WTC11 (cell line): ENCODE results near the gene BAZ2A. TPM values are rescaled to one million over a fixed set of nuclear protein-coding genes. Genes with fewer than 3 reads are reported as not detected.

Experiments
- ATAC-seq: fragments of 200-7000 bp; cut with Tn5 transposase; 2 replicates; pipeline ENCODE4 v1.10.0; 2021; ENCODE audit warnings: mild to moderate bottlenecking, moderate library complexity
- CTCF ChIA-PET: fragments of 300-600 bp; sonication (Branson Sonifier 250); formaldehyde crosslinking; loops from one replicate; lab custom pipeline; 2021; ENCODE audit warnings: antibody characterized with exemption; lab: Charles Lee
- POLR2A ChIA-PET: fragments of 350-600 bp; sonication (Branson Sonifier 250); formaldehyde crosslinking; loops from one replicate; lab custom pipeline; 2021; ENCODE audit warnings: antibody characterized with exemption; lab: Charles Lee
- DNase-seq: peaks from one replicate; pipeline ENCODE4 v3.0.0; 2021; ENCODE audit warnings: low spot score
- H3K27ac Mint-ChIP-seq: 2 replicates; pipeline ENCODE4 v1.8.0; 2021; ENCODE audit warnings: mixed read lengths
- H3K27me3 Mint-ChIP-seq: 2 replicates; pipeline ENCODE4 v1.8.0; 2021; ENCODE audit warnings: low read depth, mild to moderate bottlenecking, moderate library complexity, mixed read lengths
- H3K36me3 Mint-ChIP-seq: 2 replicates; pipeline ENCODE4 v1.8.0; 2021; ENCODE audit warnings: mixed read lengths
- H3K4me1 Mint-ChIP-seq: 2 replicates; pipeline ENCODE4 v1.8.0; 2022; ENCODE audit warnings: mixed read lengths
- H3K4me3 Mint-ChIP-seq: 2 replicates; pipeline ENCODE4 v1.8.0; 2021; ENCODE audit warnings: mild to moderate bottlenecking, moderate library complexity, mixed read lengths
- H3K9me3 Mint-ChIP-seq: 2 replicates; pipeline ENCODE4 v1.8.0; 2021; ENCODE audit warnings: mixed read lengths
- ARID4B ChIP-seq: sonication (generic); formaldehyde crosslinking; IDR thresholded peaks from 2 replicates; pipeline ENCODE4 v1.8.0; 2023; ENCODE audit warnings: missing genetic modification reagents, mild to moderate bottlenecking, borderline replicate concordance
- CREM ChIP-seq: sonication (generic); formaldehyde crosslinking; IDR thresholded peaks from 2 replicates; pipeline ENCODE4 v1.8.1; 2022; ENCODE audit warnings: mild to moderate bottlenecking, missing genetic modification reagents, moderate library complexity
- ESRRA ChIP-seq: sonication (generic); formaldehyde crosslinking; IDR thresholded peaks from 2 replicates; pipeline ENCODE4 v1.8.1; 2022; ENCODE audit warnings: mild to moderate bottlenecking, missing genetic modification reagents, borderline replicate concordance
- IRF2 ChIP-seq: sonication (generic); formaldehyde crosslinking; IDR thresholded peaks from 2 replicates; pipeline ENCODE4 v1.8.0; 2022; ENCODE audit warnings: low read depth, missing genetic modification reagents, borderline replicate concordance
- JUN ChIP-seq: sonication (generic); formaldehyde crosslinking; IDR thresholded peaks from 2 replicates; pipeline ENCODE4 v1.8.0; 2023; ENCODE audit warnings: mild to moderate bottlenecking, missing genetic modification reagents
- MYBL2 ChIP-seq: sonication (generic); formaldehyde crosslinking; IDR thresholded peaks from 2 replicates; pipeline ENCODE4 v1.8.1; 2023; ENCODE audit warnings: mild to moderate bottlenecking, moderate library complexity, missing genetic modification reagents
- PREB ChIP-seq: sonication (generic); formaldehyde crosslinking; IDR thresholded peaks from 2 replicates; pipeline ENCODE4 v1.8.1; 2022; ENCODE audit warnings: mild to moderate bottlenecking, missing genetic modification reagents, moderate library complexity, borderline replicate concordance
- SOX15 ChIP-seq: fragments of 250-450 bp; sonication (Bioruptor Pico); IDR thresholded peaks from 2 replicates; pipeline ENCODE4 v1.9.0; 2021; ENCODE audit warnings: mild to moderate bottlenecking
- TP53 ChIP-seq: sonication (generic); formaldehyde crosslinking; IDR thresholded peaks from 2 replicates; pipeline ENCODE4 v1.8.1; 2023; ENCODE audit warnings: mild to moderate bottlenecking, missing genetic modification reagents
- ZNF121 ChIP-seq: sonication (generic); formaldehyde crosslinking; IDR thresholded peaks from 2 replicates; pipeline ENCODE4 v1.8.0; 2023; ENCODE audit warnings: missing genetic modification reagents
- ZNF263 ChIP-seq: sonication (generic); formaldehyde crosslinking; IDR thresholded peaks from 2 replicates; pipeline ENCODE4 v1.8.1; 2022; ENCODE audit warnings: low read depth, mild to moderate bottlenecking, moderate library complexity, missing genetic modification reagents
- ZNF317 ChIP-seq: sonication (generic); formaldehyde crosslinking; IDR thresholded peaks from 2 replicates; pipeline ENCODE4 v1.8.1; 2023; ENCODE audit warnings: low read depth, mild to moderate bottlenecking, moderate library complexity, missing genetic modification reagents, borderline replicate concordance
- ZNF423 ChIP-seq: fragments of 250-450 bp; sonication (Bioruptor Pico); IDR thresholded peaks from 2 replicates; pipeline ENCODE4 v2.1.2; 2022; ENCODE audit warnings: mild to moderate bottlenecking, moderate library complexity
- ZNF512 ChIP-seq: sonication (generic); formaldehyde crosslinking; IDR thresholded peaks from 2 replicates; pipeline ENCODE4 v1.8.1; 2022; ENCODE audit warnings: missing genetic modification reagents, borderline replicate concordance
- total RNA-seq: library from RNA; stranded (reverse); gene quantifications from 3 replicates; pipeline ENCODE4 v1.2.3, GENCODE V29; 2021
- TF ChIP-seq, protein P1 (sequence below): fragments of 250-450 bp; sonication (Bioruptor Pico); IDR thresholded peaks from 2 replicates; pipeline ENCODE4 v1.9.0; 2021; ENCODE audit warnings: mild to moderate bottlenecking
- TF ChIP-seq, protein P2 (sequence below): sonication (generic); formaldehyde crosslinking; conservative IDR thresholded peaks from 2 replicates; pipeline ENCODE4 v1.8.1; 2023; ENCODE audit warnings: mild to moderate bottlenecking, low read depth, missing genetic modification reagents, moderate library complexity
- TF ChIP-seq, protein P3 (sequence below): fragments of 250-450 bp; sonication (Bioruptor Pico); IDR thresholded peaks from 2 replicates; pipeline ENCODE4 v1.9.0; 2021; ENCODE audit warnings: mild to moderate bottlenecking, borderline replicate concordance
- TF ChIP-seq, protein P4 (sequence below): sonication (generic); formaldehyde crosslinking; IDR thresholded peaks from 2 replicates; pipeline ENCODE4 v1.8.1; 2023; ENCODE audit warnings: mild to moderate bottlenecking, missing genetic modification reagents
- TF ChIP-seq, protein P5 (sequence below): fragments of 250-450 bp; sonication (Bioruptor Pico); IDR thresholded peaks from 2 replicates; pipeline ENCODE4 v2.1.2; 2022; ENCODE audit warnings: mild to moderate bottlenecking, moderate library complexity

The BAZ2A gene
- total RNA-seq, 1 experiment from 2014 or later = 114 TPM

DNA sequence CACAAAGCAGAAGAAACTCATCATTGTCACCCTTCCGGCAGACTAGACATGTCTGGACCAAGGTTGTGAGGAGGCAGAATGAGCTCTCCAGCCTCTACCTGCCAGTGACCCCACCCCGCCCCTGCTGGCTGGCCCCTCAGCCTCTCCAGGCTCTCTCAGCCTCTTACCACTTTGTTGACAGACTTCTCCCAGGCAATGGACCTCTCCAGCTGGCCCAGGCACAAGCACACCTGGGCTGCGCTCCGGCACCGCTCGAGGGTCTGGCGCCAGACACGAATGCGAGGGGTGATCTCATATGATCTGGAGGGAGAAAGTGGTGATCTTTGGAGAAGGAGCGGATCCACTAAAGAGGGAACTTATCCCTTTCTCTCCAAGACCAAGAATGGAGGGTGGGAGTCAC is 30.3 kb downstream of the BAZ2A start (continued):
- no peak for TF ChIP-seq ARID4B (CRISPR knock-in tag)
- TF ChIP-seq, protein P1, sequence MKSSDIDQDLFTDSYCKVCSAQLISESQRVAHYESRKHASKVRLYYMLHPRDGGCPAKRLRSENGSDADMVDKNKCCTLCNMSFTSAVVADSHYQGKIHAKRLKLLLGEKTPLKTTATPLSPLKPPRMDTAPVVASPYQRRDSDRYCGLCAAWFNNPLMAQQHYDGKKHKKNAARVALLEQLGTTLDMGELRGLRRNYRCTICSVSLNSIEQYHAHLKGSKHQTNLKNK (CRISPR knock-in tag) = no peak
- no peak for TF ChIP-seq MYBL2
- TF ChIP-seq SOX15 (CRISPR knock-in tag) = no peak
- no peak for TF ChIP-seq ZNF317 (CRISPR knock-in tag)
- TF ChIP-seq ZNF121 (CRISPR knock-in tag) = no peak
- TF ChIP-seq ZNF263 (CRISPR knock-in tag) = no peak
- TF ChIP-seq, protein P2, sequence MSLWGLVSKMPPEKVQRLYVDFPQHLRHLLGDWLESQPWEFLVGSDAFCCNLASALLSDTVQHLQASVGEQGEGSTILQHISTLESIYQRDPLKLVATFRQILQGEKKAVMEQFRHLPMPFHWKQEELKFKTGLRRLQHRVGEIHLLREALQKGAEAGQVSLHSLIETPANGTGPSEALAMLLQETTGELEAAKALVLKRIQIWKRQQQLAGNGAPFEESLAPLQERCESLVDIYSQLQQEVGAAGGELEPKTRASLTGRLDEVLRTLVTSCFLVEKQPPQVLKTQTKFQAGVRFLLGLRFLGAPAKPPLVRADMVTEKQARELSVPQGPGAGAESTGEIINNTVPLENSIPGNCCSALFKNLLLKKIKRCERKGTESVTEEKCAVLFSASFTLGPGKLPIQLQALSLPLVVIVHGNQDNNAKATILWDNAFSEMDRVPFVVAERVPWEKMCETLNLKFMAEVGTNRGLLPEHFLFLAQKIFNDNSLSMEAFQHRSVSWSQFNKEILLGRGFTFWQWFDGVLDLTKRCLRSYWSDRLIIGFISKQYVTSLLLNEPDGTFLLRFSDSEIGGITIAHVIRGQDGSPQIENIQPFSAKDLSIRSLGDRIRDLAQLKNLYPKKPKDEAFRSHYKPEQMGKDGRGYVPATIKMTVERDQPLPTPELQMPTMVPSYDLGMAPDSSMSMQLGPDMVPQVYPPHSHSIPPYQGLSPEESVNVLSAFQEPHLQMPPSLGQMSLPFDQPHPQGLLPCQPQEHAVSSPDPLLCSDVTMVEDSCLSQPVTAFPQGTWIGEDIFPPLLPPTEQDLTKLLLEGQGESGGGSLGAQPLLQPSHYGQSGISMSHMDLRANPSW (CRISPR knock-in tag) = no peak

GRCh38 chr12:56599041-56599440 is 31.1 kb downstream of the BAZ2A start:
- Mint-ChIP-seq H3K4me3 (no peak overlapping the region), H3K36me3 (peaks cover 58% of the 10 kb centered on the region), H3K27me3 (no peaks in the 10 kb centered on the region; the same call in 1 of the 2 replicates), H3K27ac (no peak overlapping the region; the same call in 1 of the 2 replicates), H3K9me3 (no peaks in the 10 kb centered on the region), H3K4me1 (peaks cover 13% of the 10 kb centered on the region)
- CTCF ChIA-PET = no interaction called here
- DNase-seq = no peak
- no peak for ATAC-seq
- POLR2A ChIA-PET = no interaction called here
- no peak for TF ChIP-seq JUN (CRISPR knock-in tag)
- no peak for TF ChIP-seq ESRRA (CRISPR knock-in tag)
- TF ChIP-seq, protein P3, sequence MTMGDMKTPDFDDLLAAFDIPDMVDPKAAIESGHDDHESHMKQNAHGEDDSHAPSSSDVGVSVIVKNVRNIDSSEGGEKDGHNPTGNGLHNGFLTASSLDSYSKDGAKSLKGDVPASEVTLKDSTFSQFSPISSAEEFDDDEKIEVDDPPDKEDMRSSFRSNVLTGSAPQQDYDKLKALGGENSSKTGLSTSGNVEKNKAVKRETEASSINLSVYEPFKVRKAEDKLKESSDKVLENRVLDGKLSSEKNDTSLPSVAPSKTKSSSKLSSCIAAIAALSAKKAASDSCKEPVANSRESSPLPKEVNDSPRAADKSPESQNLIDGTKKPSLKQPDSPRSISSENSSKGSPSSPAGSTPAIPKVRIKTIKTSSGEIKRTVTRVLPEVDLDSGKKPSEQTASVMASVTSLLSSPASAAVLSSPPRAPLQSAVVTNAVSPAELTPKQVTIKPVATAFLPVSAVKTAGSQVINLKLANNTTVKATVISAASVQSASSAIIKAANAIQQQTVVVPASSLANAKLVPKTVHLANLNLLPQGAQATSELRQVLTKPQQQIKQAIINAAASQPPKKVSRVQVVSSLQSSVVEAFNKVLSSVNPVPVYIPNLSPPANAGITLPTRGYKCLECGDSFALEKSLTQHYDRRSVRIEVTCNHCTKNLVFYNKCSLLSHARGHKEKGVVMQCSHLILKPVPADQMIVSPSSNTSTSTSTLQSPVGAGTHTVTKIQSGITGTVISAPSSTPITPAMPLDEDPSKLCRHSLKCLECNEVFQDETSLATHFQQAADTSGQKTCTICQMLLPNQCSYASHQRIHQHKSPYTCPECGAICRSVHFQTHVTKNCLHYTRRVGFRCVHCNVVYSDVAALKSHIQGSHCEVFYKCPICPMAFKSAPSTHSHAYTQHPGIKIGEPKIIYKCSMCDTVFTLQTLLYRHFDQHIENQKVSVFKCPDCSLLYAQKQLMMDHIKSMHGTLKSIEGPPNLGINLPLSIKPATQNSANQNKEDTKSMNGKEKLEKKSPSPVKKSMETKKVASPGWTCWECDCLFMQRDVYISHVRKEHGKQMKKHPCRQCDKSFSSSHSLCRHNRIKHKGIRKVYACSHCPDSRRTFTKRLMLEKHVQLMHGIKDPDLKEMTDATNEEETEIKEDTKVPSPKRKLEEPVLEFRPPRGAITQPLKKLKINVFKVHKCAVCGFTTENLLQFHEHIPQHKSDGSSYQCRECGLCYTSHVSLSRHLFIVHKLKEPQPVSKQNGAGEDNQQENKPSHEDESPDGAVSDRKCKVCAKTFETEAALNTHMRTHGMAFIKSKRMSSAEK (CRISPR knock-in tag) = no peak
- TF ChIP-seq IRF2 (CRISPR knock-in tag) = no peak
- TF ChIP-seq ZNF423 (CRISPR knock-in tag) = no peak
- TF ChIP-seq, protein P4, sequence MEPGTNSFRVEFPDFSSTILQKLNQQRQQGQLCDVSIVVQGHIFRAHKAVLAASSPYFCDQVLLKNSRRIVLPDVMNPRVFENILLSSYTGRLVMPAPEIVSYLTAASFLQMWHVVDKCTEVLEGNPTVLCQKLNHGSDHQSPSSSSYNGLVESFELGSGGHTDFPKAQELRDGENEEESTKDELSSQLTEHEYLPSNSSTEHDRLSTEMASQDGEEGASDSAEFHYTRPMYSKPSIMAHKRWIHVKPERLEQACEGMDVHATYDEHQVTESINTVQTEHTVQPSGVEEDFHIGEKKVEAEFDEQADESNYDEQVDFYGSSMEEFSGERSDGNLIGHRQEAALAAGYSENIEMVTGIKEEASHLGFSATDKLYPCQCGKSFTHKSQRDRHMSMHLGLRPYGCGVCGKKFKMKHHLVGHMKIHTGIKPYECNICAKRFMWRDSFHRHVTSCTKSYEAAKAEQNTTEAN = no peak
- TF ChIP-seq TP53 = no peak
- no peak for TF ChIP-seq ZNF512
- no peak for TF ChIP-seq PREB
- no peak for TF ChIP-seq CREM
- TF ChIP-seq, protein P5, sequence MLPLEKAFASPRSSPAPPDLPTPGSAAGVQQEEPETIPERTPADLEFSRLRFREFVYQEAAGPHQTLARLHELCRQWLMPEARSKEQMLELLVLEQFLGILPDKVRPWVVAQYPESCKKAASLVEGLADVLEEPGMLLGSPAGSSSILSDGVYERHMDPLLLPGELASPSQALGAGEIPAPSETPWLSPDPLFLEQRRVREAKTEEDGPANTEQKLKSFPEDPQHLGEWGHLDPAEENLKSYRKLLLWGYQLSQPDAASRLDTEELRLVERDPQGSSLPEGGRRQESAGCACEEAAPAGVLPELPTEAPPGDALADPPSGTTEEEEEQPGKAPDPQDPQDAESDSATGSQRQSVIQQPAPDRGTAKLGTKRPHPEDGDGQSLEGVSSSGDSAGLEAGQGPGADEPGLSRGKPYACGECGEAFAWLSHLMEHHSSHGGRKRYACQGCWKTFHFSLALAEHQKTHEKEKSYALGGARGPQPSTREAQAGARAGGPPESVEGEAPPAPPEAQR (CRISPR knock-in tag) = no peak
